ENCODE measurements around the gene NSL1.

NSL1 gene

DNA sequence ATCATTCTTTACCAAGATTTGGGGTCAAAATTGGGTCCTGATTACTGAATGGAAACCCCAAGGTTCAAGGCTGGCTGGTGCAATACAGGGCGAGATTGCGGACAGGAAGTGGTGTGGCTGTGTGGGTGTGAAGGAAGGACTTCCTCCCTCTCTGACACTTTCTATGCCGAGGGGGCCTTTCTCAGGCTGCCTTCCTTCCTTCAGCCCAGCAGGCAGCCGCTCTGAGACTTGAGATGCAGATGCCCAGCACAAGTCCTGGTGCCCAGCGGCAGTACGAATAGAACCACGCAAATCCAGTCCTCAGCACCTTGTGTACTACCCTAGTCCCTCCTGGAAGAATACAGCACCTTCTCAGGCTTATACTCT lies 108.2 kb downstream of the NSL1 start:
- ChIA-PET CTCF (interaction anchor here (0.6 kb wide), 1 partner anchor 37 kb away, joined by 3 read pairs; no protein-coding TSS in a partner anchor), POLR2A (no interaction called here)
- no peak for DNase-seq (ENCODE audit: extremely low spot score)
- TF ChIP-seq ARNT (IDR thresholded peaks at IDR 0.05) = no peak
- no peak for TF ChIP-seq FOXM1 (IDR thresholded peaks at IDR 0.05; ENCODE audit: borderline replicate concordance)
- TF ChIP-seq L3MBTL2 (conservative IDR thresholded peaks at IDR 0.05) = no peak

DNA sequence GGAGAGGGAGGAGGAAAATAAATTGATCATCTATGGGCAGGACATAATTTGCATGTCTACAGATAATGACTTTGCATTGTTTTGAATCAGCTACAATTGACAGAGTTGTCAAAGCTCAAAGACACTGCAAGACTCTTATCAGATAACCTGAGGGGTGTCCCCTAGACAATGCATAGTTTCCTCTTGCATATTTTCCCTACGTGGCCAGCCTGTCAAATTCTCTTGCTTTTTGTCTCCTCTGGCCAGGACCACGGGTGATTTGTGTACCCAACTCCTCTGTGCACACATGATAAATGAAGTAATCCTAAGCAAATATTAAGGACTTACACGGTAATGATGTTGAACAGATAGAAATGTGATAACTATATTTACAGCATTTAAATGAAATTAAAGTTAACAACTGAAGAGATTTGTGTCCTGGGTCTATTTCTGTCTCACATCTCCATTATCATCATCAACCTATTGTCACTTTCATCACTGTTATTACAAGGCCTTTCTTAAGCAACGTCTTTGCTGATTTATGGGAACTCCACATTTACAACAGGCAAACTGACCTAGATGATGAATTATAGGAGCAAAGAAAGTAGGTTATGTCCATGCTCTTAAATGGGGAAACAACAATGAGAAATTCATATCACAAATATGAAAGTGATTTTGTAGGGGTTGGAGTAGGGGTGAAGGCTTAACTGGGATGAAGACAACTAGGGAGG lies 110.7 kb downstream of the NSL1 start:
- ChIA-PET CTCF (interaction anchor here (1.0 to 1.1 kb wide), 2 partner anchors 12 to 16 kb away, joined by 3 read pairs; no protein-coding TSS in a partner anchor), POLR2A (no interaction called here)
- no peak for DNase-seq (ENCODE audit: extremely low spot score)
- TF ChIP-seq ELF4 (IDR thresholded peaks at IDR 0.05) (no peak), HDGF (IDR thresholded peaks at IDR 0.05; ENCODE audit: borderline replicate concordance) (no peak), TARDBP (IDR thresholded peaks at IDR 0.05) (no peak), FOXM1 (IDR thresholded peaks at IDR 0.05; ENCODE audit: borderline replicate concordance) (no peak), FOXK2 (IDR thresholded peaks at IDR 0.05) (no peak), ZNF384 (IDR thresholded peaks at IDR 0.05) (no peak), CTBP1 (IDR thresholded peaks at IDR 0.05; ENCODE audit: borderline replicate concordance) (no peak), SUZ12 (IDR thresholded peaks at IDR 0.05) (no peak), LEF1 (IDR thresholded peaks at IDR 0.05; ENCODE audit: borderline replicate concordance) (no peak), FOXA1 (IDR thresholded peaks at IDR 0.05) (no peak), NFRKB (IDR thresholded peaks at IDR 0.05) (no peak), ARNT (IDR thresholded peaks at IDR 0.05) (no peak), BHLHE40 (IDR thresholded peaks at IDR 0.05; ENCODE audit: borderline replicate concordance) (no peak), SP1 (IDR thresholded peaks at IDR 0.05) (no peak), L3MBTL2 (conservative IDR thresholded peaks at IDR 0.05) (no peak)
- TF ChIP-seq, protein P1, sequence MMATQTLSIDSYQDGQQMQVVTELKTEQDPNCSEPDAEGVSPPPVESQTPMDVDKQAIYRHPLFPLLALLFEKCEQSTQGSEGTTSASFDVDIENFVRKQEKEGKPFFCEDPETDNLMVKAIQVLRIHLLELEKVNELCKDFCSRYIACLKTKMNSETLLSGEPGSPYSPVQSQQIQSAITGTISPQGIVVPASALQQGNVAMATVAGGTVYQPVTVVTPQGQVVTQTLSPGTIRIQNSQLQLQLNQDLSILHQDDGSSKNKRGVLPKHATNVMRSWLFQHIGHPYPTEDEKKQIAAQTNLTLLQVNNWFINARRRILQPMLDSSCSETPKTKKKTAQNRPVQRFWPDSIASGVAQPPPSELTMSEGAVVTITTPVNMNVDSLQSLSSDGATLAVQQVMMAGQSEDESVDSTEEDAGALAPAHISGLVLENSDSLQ (IDR thresholded peaks at IDR 0.05) = no peak

DNA sequence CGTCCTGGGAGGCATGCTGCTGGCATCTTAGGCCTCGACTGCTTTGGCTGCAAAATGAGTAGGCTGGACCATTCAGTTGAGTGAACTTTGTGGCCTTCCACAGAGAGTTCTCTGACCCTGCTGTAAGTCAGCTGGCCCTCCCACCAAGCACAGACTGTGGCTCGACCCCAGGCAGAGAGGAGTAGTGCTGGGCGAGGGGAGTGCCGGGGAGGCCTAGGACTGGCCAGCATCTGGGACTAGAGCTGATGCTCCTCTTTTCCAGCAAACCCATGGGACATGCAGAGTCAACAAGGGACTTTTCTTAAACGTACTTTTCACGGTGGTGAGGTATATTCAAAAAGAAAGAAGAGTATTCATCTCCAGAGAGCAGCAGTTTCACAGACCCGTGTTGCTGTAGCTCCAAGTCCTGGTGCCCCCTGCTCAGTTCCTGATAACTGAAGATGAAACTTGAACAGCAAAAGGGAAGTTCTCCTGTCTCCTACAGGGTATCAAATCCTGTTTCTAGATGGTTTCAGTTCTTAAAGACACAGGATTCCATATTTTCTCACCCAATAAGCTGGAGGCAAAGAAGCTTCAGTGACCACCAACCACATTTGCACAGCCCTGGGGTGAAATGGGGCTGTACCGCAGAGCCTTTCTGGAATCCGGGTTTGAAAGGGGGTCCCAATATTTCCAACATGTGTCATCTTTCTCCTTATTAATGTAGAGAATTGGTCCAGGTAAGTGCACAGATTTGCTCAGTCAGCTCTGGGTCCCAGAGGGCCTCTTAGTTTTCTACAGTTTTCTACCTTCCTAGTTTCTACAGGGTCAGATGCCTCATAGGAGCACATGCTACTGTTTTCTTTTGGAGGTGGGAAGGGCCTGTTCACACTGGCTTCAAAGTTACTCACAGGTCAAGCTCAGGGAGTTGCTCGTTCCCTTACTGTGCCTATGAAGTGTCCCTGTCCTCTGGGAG lies 112.8 kb downstream of the NSL1 start:
- no peak for DNase-seq (ENCODE audit: extremely low spot score)
- POLR2A ChIA-PET = interaction anchor here (0.7 kb wide), 1 partner anchor 70 kb away, joined by 3 read pairs; the partner anchor contains the start of gene ATF3
- no peak for TF ChIP-seq ELF4 (IDR thresholded peaks at IDR 0.05)
- CTCF ChIA-PET = interaction anchor here (0.8 to 2.6 kb wide), 2 partner anchors 11 to 14 kb away, joined by 5 to 17 read pairs; no protein-coding TSS in a partner anchor

DNA sequence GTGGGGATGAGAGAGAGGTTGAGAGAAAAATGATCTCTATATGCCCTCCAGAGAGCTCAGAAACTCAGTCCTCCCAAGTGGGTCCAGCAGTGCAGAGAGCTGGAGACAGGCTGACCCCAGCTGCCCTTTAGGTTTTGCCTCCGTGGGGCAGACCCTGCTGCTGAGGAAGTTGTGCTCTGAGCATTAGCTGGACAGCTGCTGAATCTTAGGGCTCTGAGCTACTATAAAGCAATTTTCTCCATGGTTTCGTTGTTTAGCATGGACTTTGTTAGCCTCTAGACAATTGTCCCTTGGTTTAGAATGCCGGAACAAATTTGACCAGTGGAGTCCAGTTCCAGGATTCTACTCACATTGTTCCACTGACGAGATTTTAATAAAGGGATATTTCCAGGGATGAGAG lies 114.0 kb downstream of the NSL1 start:
- TF ChIP-seq L3MBTL2 (conservative IDR thresholded peaks at IDR 0.05) (no peak), NFRKB (IDR thresholded peaks at IDR 0.05) (no peak), TARDBP (IDR thresholded peaks at IDR 0.05) (no peak)
- no peak for DNase-seq (ENCODE audit: extremely low spot score)
- ChIA-PET CTCF (interaction anchor here (1.0 to 2.6 kb wide), 3 partner anchors 9 to 22 kb away, joined by 3 to 17 read pairs (median 6); partner anchors contain the start of gene BATF3), POLR2A (interaction anchor here (1.1 kb wide), 1 partner anchor 69 kb away, joined by 3 read pairs; the partner anchor contains the start of gene ATF3)

DNA sequence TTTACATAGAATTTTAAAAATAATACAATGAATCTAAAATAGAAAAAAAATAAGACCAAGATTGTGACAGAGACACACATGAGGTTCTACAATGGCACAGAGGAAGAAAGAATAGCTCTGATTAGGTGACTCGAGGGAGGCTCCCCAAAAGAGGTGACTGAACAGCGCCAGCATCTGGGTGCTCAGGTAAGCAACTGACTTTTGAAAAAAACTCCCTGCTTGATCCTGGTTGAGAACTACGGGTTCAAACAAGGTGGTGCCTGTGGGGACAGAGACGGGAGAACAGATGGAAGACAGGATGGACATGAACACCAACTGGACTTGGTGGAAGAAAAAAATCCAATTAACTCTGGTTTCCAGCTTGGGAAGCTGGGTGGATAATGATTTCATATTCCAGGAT lies 114.4 kb downstream of the NSL1 start:
- ChIA-PET POLR2A (interaction anchor here (1.1 kb wide), 1 partner anchor 69 kb away, joined by 3 read pairs; the partner anchor contains the start of gene ATF3), CTCF (interaction anchor here (1.0 to 2.6 kb wide), 3 partner anchors 9 to 22 kb away, joined by 3 to 17 read pairs (median 6); partner anchors contain the start of gene BATF3)
- TF ChIP-seq CTBP1 (IDR thresholded peaks at IDR 0.05; ENCODE audit: borderline replicate concordance) = no peak
- no peak for TF ChIP-seq HDGF (IDR thresholded peaks at IDR 0.05; ENCODE audit: borderline replicate concordance)
- no peak for TF ChIP-seq L3MBTL2 (conservative IDR thresholded peaks at IDR 0.05)
- no peak for TF ChIP-seq FOXM1 (IDR thresholded peaks at IDR 0.05; ENCODE audit: borderline replicate concordance)
- TF ChIP-seq ELF4 (IDR thresholded peaks at IDR 0.05) = no peak
- no peak for TF ChIP-seq BHLHE40 (IDR thresholded peaks at IDR 0.05; ENCODE audit: borderline replicate concordance)
- TF ChIP-seq, protein P1 (IDR thresholded peaks at IDR 0.05) = no peak
- TF ChIP-seq ZNF384 (IDR thresholded peaks at IDR 0.05) = no peak
- TF ChIP-seq TARDBP (IDR thresholded peaks at IDR 0.05) = no peak
- no peak for TF ChIP-seq FOXA1 (IDR thresholded peaks at IDR 0.05)
- no peak for TF ChIP-seq LEF1 (IDR thresholded peaks at IDR 0.05; ENCODE audit: borderline replicate concordance)
- TF ChIP-seq SP1 (IDR thresholded peaks at IDR 0.05) = no peak
- no peak for TF ChIP-seq NFRKB (IDR thresholded peaks at IDR 0.05)
- TF ChIP-seq FOXK2 (IDR thresholded peaks at IDR 0.05) = no peak
- TF ChIP-seq ARNT (IDR thresholded peaks at IDR 0.05) = no peak
- TF ChIP-seq SUZ12 (IDR thresholded peaks at IDR 0.05) = no peak
- no peak for DNase-seq (ENCODE audit: extremely low spot score)

Measured in HEK293T (cell line).